Measurements from ENCODE around the gene SERTAD1. TPM values are rescaled to one million over a fixed set of nuclear protein-coding genes. Genes with fewer than 3 reads are reported as not detected.

SERTAD1 gene
- total and polyA plus RNA-seq, 2 of the 8 experiments (the other 6 are each of a cell fraction or from before 2014, with no cell fraction given), result 5.4 to 6.6 TPM

DNA sequence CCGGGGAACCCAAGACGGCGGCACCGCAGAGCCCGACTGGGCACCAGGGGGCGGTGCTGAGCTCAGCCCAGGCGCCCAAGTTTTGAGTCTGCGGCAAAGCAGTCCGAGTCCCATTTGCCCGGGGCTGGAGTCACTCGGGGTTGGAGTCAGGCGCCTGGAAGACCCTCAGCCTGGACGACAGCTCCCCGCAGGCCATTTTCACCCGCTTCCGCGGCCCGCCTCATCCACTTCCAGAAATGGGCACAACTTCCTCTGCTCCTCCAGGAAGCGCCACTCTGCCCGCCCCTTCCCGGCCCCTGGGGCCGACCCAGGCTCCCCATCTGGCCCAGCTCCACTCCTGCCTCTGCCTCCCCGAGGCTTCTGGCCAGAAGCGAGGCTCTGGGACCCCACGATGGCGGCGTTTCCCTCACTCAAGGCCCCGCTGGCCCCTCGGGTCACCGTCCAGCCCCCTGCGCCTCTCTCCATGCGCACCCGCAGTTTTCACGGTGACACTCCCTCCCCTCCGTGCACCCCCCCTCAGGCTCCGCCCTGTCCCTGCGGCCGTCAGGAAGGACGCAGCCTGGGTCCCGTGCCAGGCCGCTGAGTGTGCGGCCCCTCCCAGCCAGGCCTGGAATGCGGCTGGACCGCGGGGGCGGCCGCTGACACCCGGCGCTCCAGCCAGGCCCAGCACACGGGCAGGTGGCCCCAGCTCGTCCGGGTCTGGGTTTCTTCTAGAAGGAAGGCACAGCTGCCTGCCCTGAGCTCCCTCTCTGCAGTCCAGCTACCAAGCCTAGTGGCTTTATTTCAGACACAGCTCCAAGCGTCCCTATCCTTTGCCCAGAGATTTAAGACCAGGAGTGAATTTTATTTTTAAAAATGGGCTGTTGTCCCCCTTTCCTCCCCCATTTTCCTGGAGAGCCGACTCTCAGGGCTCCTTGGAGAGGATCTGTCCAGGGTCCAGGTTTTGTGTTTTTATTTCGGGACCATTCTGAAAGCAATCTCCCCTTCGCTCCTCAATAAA is 4.7 kb downstream of the SERTAD1 start (continued):
- TF ChIP-seq, protein P1, sequence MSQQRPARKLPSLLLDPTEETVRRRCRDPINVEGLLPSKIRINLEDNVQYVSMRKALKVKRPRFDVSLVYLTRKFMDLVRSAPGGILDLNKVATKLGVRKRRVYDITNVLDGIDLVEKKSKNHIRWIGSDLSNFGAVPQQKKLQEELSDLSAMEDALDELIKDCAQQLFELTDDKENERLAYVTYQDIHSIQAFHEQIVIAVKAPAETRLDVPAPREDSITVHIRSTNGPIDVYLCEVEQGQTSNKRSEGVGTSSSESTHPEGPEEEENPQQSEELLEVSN (IDR thresholded peaks at IDR 0.05), result peak; percentile 80
- TF ChIP-seq EGR1 (IDR thresholded peaks at IDR 0.05; ENCODE audit: borderline replicate concordance, low read depth, low read length) (peak; percentile 99), KDM5A (IDR thresholded peaks at IDR 0.05; ENCODE audit: low read length) (no peak), EZH2 (IDR thresholded peaks at IDR 0.05; ENCODE audit: low read depth, low read length, severe bottlenecking) (no peak), SAP30 (IDR thresholded peaks at IDR 0.05; ENCODE audit: insufficient read depth, insufficient replicate concordance, low read length) (no peak)
